ENCODE measurements around the gene SLC6A17.

The SLC6A17 gene

DNA sequence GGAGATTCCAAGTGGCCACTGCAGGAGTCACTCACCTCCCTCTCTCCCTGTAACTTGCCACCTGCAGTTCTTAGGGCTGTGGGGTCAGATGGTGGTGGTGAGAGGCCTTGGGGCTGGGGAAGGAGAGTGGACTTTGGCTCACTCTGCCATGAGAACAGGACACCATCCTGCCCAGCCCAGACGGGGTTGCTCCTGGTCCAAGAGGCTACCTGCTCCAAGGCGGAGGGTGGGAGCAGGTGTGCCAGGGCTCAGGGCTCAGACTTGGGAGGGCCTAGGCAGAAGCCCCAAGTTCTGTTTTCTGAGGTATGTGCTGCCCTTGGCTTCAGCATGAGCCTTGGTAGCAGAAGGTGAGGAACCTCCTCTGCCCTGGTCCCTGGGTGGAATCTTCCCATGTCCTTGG lies 48.5 kb downstream of the SLC6A17 start:
- Histone ChIP-seq H3K9me3 (replicated peaks in 1 of 11) (no peaks in the 10 kb centered on the region), H4K20me1 (no peaks in the 10 kb centered on the region; a peak in 1 of 22 replicates), H3K27ac (no peak overlapping the region), H3K4me3 (no peak overlapping the region), H3K36me3 (no peaks in the 10 kb centered on the region), H3K27me3 (no peaks in the 10 kb centered on the region), H3K4me2 (no peak overlapping the region), H3K9ac (no peak overlapping the region), H3K4me1 (peaks cover 7 to 22% (median 17%) of the 10 kb centered on the region in 10 experiments)
- TF ChIP-seq Cebpa-rat (IDR thresholded peaks at IDR 0.05): no peak

DNA sequence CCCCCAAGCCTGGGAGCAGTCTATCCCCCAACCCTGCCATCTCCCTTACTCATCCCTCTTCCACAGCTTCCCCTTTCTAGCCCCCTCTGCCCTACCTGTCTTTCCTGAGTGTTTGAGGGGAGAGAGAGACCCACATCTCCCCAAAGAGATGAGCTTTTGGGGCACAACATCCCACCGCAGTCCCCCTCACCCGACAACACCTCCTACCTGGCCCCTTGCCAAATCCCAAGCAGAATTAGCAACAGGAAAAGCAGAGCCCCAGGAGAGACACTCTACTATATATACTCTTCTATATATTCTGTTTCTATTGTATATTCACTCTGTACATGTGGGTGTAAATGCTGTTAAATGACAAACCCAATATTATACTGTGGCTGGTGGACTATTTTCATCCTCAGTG lies 49.9 kb downstream of the SLC6A17 start:
- TF ChIP-seq Cebpa-rat (IDR thresholded peaks at IDR 0.05): no peak
- Histone ChIP-seq H4K20me1 (no peaks in the 10 kb centered on the region; a peak in 1 of 22 replicates), H3K4me2 (peak overlapping the region in 10 of 11 experiments; percentile 15 to 75 (median 50); a peak in 15 of 22 replicates)

DNA sequence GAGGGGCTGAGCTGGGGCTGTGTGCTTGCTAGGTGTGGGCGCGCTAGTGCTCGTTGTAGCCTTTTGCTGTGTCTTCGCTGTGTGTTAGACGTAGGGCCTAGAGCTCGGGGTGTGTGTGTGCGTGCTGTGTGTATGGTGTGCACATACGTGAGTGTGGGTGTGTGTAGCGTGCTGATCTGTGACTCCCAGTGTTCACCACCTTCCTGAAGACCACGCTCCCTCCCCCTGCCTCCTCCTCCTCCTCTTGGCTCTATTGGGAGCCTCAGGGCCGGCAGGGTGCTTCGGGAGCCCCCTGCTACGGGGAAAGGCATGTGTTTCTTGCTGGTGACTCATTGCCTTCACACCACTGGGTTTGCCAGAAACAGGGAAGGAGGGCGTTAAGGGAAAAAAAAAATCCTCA lies 50.4 kb downstream of the SLC6A17 start:
- no peaks in the 10 kb centered on the region for H3K36me3 ChIP-seq
- no peak overlapping the region for H3K4me3 ChIP-seq
- H3K4me1 ChIP-seq: peaks cover 7 to 22% (median 17%) of the 10 kb centered on the region in 10 experiments
- no peak overlapping the region for H3K27ac ChIP-seq
- H3K9ac ChIP-seq: peak overlapping the region in 2 of 11 experiments; percentile 18 to 41; a peak in 2 of 22 replicates
- H3K4me2 ChIP-seq: peak overlapping the region; percentile 14 to 75 (median 46); a peak in 18 of 22 replicates
- H3K27me3 ChIP-seq: no peaks in the 10 kb centered on the region
- no peaks in the 10 kb centered on the region for H3K9me3 ChIP-seq (replicated peaks in 1 of 11)
- no peaks in the 10 kb centered on the region; a peak in 1 of 22 replicates for H4K20me1 ChIP-seq
- no peak for TF ChIP-seq Cebpa-rat (IDR thresholded peaks at IDR 0.05)

More for the DNA sequence above, 49.9 kb downstream of the SLC6A17 start:
- Histone ChIP-seq H3K4me3 (no peak overlapping the region), H3K9ac (0 out of 22 replicates have a peak overlapping the region, but pooled peaks of 1 of the 11 experiments have one; percentile 18), H3K4me1 (peaks cover 7 to 22% (median 17%) of the 10 kb centered on the region in 10 experiments), H3K9me3 (replicated peaks in 1 of 11) (no peaks in the 10 kb centered on the region), H3K36me3 (no peaks in the 10 kb centered on the region), H3K27me3 (no peaks in the 10 kb centered on the region), H3K27ac (no peak overlapping the region)

DNA sequence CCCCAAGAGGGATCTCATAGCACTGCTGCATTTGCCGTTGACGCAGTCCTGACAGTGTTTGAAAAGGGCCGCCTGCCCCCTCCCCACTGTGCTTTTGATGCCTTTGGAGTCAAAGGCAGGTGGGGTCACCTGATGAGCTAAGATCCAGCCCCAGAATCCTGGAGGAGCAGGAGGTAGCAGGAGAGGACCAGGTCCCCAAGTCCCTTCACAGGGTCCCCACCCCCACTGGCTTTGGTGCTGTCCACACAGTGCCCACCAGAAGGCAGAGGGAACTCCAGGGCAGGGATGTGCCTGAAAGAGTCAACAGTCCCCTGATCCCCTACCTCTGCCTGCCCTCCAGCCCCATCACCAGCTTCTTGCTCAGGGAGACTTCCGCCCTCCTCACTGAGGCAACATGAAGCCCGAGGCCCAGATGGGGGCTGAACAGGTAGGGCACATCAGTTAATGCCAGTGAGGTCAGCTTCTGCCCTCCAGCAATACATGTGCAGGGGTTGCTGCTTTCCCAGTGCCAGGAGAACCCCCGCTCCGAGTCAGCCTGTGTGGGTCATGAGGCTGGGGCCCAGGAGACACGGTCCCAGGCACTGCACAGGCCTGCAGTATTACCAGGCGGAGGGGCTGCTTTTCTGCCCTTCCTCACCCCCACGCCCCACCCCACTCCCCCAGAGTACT lies 51.0 kb downstream of the SLC6A17 start:
- Histone ChIP-seq H3K4me1 (peaks cover 7 to 22% (median 17%) of the 10 kb centered on the region in 10 experiments), H4K20me1 (no peaks in the 10 kb centered on the region; a peak in 1 of 22 replicates), H3K27me3 (no peaks in the 10 kb centered on the region), H3K36me3 (no peaks in the 10 kb centered on the region), H3K4me3 (no peak overlapping the region), H3K9ac (no peak overlapping the region; a peak in 1 of 22 replicates), H3K4me2 (peak overlapping the region in 9 of 11 experiments; percentile 14 to 75 (median 53); a peak in 17 of 22 replicates), H3K27ac (no peak overlapping the region), H3K9me3 (replicated peaks in 1 of 11) (no peaks in the 10 kb centered on the region)
- TF ChIP-seq Cebpa-rat (IDR thresholded peaks at IDR 0.05): no peak

DNA sequence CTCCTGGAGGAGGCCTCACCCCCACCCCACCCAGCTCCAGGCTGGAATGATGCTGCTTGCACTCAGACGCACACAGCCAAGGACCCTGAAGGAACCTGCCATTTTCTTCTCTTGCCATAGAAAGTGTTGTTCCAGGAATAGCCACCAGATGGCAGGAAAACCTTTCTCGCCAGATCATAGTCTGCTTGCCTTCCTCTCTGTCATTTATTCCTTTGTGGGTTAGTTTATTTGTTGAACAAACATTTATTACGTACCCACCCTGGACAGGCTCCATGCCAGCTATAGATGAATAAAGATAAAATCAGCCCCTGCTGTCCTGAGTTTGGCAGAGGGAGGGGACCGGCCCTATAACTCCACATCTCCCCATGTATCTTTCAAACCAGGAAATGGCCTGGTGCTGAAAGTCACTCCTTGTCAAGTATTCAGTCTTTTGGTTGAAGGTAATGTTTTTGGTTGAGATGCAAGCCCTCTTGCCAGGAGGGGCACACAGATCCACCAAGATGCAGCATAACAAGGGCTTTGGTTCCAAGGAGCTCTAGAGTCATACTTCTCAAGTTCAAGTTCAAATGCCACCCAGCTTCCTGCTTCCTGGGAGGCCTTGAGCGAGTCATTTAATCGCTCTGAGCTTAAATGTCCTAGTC lies 52.8 kb downstream of the SLC6A17 start:
- peak overlapping the region in 7 of 11 experiments; percentile 14 to 51 (median 39); a peak in 12 of 22 replicates for H3K27ac ChIP-seq
- H3K9ac ChIP-seq: no peak overlapping the region; a peak in 2 of 22 replicates
- no peak overlapping the region for H3K4me3 ChIP-seq
- H3K36me3 ChIP-seq: no peaks in the 10 kb centered on the region
- no peak for TF ChIP-seq Cebpa-rat (IDR thresholded peaks at IDR 0.05)
- H3K4me1 ChIP-seq: peaks cover 7 to 25% (median 17%) of the 10 kb centered on the region in 10 experiments
- H3K9me3 ChIP-seq (replicated peaks in 1 of 11): no peaks in the 10 kb centered on the region
- H3K4me2 ChIP-seq: 0 out of 22 replicates have a peak overlapping the region, but pooled peaks of 1 of the 11 experiments have one; percentile 0
- H3K27me3 ChIP-seq: no peaks in the 10 kb centered on the region
- no peaks in the 10 kb centered on the region for H4K20me1 ChIP-seq

DNA sequence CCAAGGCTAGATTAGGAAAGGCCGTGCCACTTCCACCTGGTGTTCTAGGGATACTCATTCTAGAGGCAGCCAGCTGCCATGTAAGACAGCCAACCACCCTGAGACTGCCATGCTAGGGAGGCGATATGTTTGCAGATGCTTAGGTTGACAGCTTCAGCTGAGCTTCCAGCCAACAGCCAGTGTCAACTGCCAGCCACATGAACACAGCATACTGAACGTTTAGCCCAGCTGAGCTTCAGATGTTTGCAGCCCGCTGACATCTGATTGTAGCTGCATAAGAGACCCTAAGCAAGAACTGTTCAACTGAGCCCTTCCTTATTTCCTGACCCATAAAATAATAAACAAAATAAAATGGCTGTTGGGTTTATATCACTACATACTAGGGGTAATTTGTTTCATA lies 54.9 kb downstream of the SLC6A17 start:
- Histone ChIP-seq H3K9ac (no peak overlapping the region), H3K27me3 (no peaks in the 10 kb centered on the region), H3K4me3 (no peak overlapping the region), H3K9me3 (replicated peaks in 1 of 11) (no peaks in the 10 kb centered on the region), H3K4me2 (no peak overlapping the region), H4K20me1 (no peaks in the 10 kb centered on the region), H3K36me3 (no peaks in the 10 kb centered on the region), H3K27ac (no peak overlapping the region), H3K4me1 (peaks cover 16 to 39% (median 26%) of the 10 kb centered on the region in 10 experiments)
- no peak for TF ChIP-seq Cebpa-rat (IDR thresholded peaks at IDR 0.05)

DNA sequence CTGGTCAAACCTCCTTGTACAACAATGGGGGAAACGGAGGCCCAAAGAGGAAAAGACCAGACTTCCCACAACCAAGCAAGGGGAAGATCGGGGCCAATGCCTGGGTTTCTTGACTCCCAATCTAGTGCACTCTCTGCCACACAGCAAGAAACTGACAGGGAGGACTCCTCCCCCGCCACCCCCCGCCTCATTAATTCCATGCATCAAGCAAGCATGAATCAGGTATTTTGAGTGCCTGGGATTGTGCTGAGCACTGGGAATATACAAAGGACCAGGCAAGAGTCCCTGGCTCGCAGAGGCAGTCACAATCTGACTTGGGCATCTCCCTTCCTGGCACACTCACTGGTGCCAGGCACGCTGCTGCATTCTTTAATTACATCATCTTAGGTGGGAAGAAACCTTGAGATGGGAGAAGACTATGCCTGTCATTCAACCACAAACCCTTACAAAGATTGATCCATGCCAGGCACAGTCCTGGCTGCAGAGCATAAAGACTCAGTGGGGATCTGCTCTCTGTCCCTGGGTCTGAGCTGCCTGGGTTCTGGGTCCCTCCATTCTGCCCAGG lies 55.4 kb downstream of the SLC6A17 start:
- H3K4me3 ChIP-seq: no peak overlapping the region
- no peak overlapping the region for H3K27ac ChIP-seq
- no peaks in the 10 kb centered on the region for H3K9me3 ChIP-seq (replicated peaks in 1 of 11)
- H3K27me3 ChIP-seq: peaks cover under 1 to 3% (median 2%) of the 10 kb centered on the region in 11 experiments; a peak in 21 of 22 replicates
- H3K4me1 ChIP-seq: peaks cover 14 to 34% (median 21%) of the 10 kb centered on the region in 10 experiments
- TF ChIP-seq Cebpa-rat (IDR thresholded peaks at IDR 0.05): no peak
- no peaks in the 10 kb centered on the region for H3K36me3 ChIP-seq
- H3K9ac ChIP-seq: no peak overlapping the region
- no peak overlapping the region for H3K4me2 ChIP-seq
- no peaks in the 10 kb centered on the region for H4K20me1 ChIP-seq

DNA sequence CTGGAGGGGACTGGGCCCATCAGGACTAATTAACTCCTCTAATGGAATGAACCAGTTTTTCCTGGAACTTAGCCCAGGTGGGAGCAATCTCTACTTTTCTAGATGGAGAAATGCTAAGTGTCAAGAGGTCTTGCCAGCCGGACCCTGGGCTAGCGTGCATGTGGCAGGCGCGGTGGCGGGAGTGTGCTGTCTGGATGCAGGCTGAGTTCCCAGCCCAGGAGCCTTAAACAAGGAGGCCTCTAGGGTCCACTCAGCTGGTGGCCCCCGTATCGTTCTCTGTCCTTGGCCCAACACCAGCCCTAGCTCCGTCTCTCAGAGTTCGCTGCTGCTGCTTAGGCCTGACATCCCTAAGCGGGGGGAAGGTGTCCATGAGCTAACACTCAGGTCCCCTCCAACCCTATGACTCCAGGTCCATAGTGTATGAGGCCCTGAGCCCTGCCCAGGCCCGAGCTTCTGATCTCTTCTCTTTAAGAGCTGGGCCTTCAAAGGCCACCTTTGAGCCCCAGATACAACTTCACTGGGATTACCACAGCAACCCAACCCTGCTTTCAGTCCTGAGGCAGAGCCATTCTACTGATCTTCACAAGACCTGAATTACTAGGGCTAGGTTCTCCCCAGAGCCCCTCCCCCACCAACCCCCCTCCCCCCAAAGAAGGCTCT lies 56.1 kb downstream of the SLC6A17 start:
- Histone ChIP-seq H3K9ac (no peak overlapping the region), H3K27ac (no peak overlapping the region), H3K9me3 (replicated peaks in 1 of 11) (no peaks in the 10 kb centered on the region), H3K27me3 (peaks cover 8 to 11% (median 10%) of the 10 kb centered on the region in 11 experiments), H3K36me3 (no peaks in the 10 kb centered on the region), H3K4me1 (peaks cover 12 to 32% (median 21%) of the 10 kb centered on the region in 10 experiments; a peak in 19 of 20 replicates), H4K20me1 (peaks cover 0 to 2% (median 0%) of the 10 kb centered on the region in 11 experiments; a peak in 3 of 22 replicates), H3K4me3 (no peak overlapping the region), H3K4me2 (no peak overlapping the region)
- no peak for TF ChIP-seq Cebpa-rat (IDR thresholded peaks at IDR 0.05)
